ENCODE results near the gene SMARCC1.
"Not testable (repeated sequence)": the region's sequence is repeated elsewhere in the genome, so short reads cannot be mapped to it uniquely, and the experiment has no call there.

The SMARCC1 gene

DNA sequence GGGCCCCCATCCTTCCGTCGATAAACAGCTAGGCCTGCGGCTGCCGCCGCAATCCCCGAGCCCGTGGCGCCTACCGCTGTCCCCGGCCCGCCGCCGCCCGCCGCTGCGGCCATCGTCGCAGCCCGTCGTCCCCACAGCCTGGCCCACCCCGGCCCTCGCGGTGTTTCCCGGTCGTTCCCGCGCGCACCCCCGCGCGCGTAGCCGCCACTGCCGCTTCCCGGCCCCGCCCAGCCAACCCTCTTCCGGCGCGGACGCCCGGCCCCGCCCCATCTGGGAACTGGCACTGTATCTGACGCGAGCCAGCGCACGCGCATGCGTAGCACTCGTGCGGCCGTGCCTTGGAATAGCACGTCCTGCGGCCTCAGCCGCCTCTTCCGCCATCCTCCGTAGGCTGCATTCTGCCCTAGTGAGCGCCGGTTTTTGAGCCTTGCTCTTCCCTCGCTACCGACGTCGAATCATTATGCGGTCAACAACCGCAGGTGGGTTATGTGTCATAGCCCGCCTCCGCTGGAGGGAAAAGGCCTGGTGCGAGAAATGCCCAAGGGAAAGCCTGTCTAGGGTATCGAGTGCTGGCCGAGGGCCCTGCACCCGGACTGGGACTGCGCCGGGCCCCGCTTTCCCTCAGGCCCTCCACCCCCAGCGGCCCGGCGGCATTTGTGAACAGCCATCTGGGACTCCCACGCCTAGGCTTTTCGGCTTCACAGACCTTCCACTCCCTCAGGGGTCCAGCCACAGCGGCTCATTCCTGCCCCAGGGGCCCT, at the start of gene SMARCC1:
Gene SMARCC1, minus strand, starts transcription at position 209 of the 761 bp plus-strand sequence. Its CDS starts 96 bp downstream, at position 113.
- DNase-seq: peak; percentile 99

GRCh38 chr3:47829482-47829881, 47.8 kb upstream of the SMARCC1 start:
- not testable (repeated sequence) for DNase-seq

GRCh38 chr3:47825590-47825989, 43.9 kb upstream of the SMARCC1 start:
- no peak for DNase-seq

DNA sequence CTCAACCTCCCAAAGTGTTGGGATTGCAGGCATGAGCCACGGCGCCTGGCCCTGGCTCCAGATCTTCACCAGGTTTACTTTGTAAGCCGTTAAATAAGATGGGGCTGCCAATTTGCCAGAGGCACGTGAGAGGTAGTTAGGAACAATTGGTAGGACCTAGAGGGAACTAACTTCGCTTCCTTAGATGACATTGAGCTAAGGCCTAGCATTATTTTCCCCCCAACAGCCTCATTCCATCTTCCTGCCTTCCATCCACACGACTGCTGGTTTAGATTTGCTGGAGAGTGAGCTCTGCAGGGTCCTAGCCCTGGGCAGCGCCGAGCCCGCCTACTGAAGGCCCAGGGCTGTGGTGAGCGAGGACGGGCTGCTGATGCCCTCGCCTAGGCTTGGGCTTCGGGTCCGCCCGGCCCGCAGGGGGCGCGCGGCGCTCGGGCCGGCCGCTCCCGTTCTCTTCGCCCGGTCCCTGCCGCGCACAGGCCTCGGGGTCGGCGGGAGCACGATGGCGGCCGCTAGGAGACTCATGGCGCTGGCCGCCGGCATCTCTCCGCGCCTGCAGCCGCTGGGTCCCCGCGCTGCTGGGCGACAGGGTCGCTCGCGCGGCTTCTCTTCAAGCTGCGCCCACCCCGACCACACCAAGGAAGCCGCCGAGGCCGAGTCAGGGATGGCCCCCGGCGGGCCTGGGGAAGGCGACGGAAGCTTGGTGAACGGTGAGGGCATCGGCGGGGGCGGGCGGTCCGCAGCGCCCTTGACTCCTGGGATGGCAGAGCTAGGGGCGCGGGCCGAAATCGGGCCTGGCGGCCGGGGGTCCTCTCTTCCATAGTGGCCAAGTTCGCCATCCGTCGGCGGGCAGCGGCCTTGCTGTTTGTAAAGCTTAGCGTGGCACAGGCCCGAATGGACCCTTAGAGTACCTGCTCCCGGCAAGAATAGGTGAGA, 43.1 kb upstream of the SMARCC1 start:
- peak; percentile 89 for DNase-seq

GRCh38 chr3:47817609-47818008, 35.9 kb upstream of the SMARCC1 start:
- no peak for DNase-seq

GRCh38 chr3:47813551-47814177, 32.0 kb upstream of the SMARCC1 start:
- DNase-seq: no peak

DNA sequence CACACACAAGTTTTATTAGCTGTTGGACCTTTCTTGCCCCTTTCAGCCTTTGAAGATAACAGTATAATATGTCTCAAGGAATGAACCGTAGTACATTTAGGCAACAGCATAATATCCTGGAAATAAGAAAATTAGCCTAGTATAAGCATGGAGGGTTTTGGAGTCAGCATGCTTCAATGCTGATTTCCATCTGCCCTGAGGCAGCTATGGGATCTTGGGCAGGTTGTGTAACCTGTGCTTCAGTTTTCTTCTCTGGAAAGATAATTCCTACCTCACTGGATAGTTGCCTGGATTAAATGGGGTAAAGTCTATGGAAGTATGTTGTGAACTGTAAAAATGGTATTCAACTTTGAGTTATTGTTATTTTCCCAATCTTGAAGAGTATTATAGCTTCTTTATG, 22.9 kb upstream of the SMARCC1 start:
- no peak for DNase-seq

GRCh38 chr3:47803480-47804025, 21.9 kb upstream of the SMARCC1 start:
- DNase-seq: no peak

GRCh38 chr3:47802734-47803479, 21.2 kb upstream of the SMARCC1 start, which contains the start of gene DHX30:
TSS of gene DHX30 (plus strand) at chr3:47803138. CDS start at chr3:47810684, 7,546 bp downstream.
- DNase-seq: peak; percentile 94

DNA sequence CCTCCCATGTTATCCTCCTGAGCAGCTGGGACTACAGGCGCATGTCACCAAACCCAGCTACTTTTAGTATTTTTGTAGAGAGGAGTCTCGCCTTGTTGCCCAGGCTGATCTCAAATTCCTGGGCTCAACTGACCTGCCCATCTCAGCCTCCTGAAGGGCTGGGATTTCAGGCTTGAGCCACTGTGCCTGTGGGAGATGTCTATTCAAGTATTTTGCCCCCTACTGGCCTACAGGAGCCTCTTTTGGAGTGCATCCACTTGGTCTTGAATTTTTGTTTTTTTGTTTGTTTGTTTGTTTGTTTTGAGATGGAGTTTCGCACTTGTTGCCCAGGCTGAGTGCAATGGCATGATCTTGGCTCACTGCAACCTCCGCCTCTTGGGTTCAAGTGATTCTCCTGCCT, 18.0 kb upstream of the SMARCC1 start:
- DNase-seq: no peak

DNA sequence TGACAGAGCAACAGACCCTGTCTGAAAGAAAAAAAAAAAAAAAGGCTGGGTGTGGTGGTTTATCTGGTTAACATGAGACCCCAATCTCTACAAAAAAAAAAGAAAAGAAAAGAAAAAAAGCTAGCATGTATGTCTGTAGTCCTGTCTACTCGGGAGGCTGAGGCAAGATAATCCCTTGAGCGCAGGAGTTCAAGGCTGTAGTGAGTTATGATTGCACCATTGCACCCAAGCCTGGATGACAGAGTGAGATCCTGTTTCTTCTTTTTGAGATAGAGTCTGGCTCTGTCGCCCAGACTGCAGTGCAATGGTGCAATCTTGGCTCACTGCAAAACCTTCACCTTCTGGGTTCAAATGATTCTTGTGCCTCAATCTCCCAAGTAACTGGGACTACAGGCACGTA, 12.9 kb upstream of the SMARCC1 start:
- DNase-seq: no peak

DNA sequence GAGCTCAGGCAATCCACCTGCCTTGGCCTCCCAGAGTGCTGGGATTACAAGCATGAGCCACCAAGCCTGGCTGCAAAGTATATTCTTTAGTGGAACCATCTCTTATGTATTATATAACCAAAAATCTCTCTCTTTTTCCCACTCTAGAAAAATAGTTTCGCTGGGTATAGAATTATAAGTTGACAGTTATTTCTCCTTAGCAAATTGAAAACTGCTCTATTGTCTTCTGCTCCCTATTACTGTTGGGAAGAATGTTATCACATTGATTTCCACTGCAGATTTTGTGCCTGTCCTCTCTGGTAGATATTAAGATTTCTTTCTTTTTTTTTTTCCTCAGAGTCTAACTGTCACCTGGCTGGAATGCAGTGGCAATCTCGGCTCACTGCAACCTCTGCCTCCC, 11.0 kb upstream of the SMARCC1 start:
- no peak for DNase-seq

DNA sequence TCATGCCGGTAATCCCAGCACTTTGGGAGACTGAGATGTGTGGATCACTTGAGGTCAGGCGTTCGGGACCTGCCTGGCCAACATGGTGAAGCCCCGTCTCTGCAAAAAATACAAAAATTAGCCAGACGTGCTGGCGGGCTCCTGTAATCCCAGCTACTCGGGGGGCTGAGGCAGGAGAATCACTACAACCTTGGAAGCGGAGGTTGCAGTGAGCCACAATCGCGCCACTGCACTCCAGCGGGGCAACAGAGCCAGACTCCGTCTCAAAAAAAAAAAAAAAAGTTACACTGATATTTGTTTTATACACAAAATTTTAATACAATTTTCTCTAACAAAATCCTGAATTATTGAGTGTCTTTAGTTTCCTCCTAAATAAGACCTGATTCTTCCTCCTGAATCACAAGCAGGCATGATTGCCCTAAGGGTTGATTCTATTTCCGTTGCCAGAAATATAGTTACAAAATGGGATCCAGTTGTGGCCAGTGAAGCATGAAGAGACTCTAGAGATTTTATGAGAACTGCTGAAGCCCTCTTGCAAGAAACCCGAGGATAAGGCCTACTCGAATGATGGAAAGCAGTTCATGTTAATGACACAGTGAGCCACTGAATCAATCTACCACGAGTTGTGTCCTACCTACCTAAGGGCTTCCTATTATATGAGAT, 9.6 kb upstream of the SMARCC1 start:
- no peak for DNase-seq

DNA sequence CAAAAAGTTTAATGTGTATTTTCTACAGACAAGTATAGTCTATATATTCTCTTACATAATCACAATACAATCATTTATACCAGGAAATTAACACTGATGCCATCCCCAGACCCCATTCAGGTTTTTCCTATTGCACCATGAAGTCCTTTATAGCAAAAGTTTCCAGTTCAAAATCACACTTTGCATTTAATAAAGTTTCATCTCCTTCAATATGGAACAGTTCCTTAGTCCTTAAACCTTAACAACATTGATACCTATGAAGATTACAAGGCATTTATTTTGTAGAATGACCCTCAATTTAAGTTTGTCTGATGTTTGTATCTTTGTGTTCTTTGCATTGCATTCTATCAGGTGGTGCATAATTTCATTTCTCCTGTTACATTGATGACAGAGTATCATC, 2.0 kb upstream of the SMARCC1 start:
- no peak for DNase-seq

GRCh38 chr3:47782446-47783308, 984 bp upstream of the SMARCC1 start:
- no peak for DNase-seq

- peak; percentile 85 for DNase-seq
Observed at GRCh38 chr3:47780741-47781684, 680 bp downstream of the SMARCC1 start.

DNA sequence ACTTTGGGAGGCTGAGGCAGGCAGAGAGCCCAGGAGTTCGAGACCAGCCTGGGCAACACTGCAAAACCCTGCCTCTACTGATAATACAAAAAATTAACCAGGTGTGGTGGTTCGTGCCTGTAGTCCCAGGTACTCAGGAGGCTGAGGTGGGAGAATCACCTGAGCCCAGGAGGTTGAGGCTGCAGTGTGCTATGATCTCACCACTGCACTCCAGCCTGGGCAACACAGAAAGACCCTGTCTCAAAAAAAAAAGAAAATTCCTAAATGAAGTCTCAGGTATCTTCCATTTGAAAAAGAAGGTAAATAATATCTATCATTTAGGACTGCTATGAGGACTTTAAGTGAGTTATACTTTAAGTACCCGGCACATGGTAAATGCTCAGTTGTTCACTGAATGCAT, 2.9 kb downstream of the SMARCC1 start:
- DNase-seq: no peak

DNA sequence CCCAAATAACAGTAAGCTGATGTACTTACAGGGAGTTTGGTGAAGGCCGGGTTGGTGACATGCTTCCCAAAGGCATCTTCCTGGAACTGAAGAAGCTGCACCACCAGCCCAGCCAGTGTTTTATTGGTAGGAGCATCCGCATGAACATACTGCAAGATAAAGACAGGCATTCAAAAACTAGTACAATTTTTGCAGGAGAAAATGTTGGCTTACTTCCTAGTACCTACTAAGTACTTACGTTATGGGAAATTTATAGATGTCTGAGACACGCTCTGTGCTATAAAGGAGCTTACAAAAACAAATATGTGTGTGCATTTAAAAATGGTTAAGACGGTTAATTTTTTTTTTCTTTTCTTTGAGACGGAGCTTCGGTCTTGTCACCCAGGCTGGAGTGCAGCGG, 8.9 kb downstream of the SMARCC1 start:
- DNase-seq: no peak

DNA sequence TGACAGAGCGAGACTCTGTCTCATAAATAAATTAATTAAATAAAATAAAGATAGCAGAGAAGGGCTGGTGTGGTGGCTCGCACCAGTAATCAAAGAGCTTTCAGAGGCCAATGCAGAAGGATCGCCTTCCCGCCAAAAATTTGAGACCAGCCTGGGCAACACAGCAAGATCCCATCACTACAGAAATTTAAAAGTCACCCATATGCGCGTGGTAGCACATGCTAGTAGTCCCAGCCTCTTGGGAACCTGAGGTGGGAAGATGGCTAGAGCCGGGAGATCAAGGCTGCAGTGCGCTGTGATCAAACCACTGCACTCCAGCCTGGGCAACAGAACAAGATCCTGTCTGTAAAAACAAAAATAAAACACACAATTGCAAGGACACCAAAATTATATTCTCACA, 9.6 kb downstream of the SMARCC1 start:
- no peak for DNase-seq

- DNase-seq: no peak
Observed at GRCh38 chr3:47766186-47766585, 15.5 kb downstream of the SMARCC1 start.

All from activated CD8-positive, alpha-beta memory T cell treated with anti-CD3 and anti-CD28 coated beads, Interleukin-2, amount 50 U/mL, for 48 hours (primary cell).